NCI-H345 treated with DMSO at 0.1 percent for 48 hours (cell line): ENCODE measurements around the gene TPBGL.

ENCODE experiments used
- DNase-seq: peaks from one replicate; lab custom pipeline; 2025; ENCODE audit not compliant: unreplicated experiment; lab: John Stamatoyannopoulos, UW

The TPBGL gene, protein sequence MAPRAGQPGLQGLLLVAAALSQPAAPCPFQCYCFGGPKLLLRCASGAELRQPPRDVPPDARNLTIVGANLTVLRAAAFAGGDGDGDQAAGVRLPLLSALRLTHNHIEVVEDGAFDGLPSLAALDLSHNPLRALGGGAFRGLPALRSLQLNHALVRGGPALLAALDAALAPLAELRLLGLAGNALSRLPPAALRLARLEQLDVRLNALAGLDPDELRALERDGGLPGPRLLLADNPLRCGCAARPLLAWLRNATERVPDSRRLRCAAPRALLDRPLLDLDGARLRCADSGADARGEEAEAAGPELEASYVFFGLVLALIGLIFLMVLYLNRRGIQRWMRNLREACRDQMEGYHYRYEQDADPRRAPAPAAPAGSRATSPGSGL

DNA sequence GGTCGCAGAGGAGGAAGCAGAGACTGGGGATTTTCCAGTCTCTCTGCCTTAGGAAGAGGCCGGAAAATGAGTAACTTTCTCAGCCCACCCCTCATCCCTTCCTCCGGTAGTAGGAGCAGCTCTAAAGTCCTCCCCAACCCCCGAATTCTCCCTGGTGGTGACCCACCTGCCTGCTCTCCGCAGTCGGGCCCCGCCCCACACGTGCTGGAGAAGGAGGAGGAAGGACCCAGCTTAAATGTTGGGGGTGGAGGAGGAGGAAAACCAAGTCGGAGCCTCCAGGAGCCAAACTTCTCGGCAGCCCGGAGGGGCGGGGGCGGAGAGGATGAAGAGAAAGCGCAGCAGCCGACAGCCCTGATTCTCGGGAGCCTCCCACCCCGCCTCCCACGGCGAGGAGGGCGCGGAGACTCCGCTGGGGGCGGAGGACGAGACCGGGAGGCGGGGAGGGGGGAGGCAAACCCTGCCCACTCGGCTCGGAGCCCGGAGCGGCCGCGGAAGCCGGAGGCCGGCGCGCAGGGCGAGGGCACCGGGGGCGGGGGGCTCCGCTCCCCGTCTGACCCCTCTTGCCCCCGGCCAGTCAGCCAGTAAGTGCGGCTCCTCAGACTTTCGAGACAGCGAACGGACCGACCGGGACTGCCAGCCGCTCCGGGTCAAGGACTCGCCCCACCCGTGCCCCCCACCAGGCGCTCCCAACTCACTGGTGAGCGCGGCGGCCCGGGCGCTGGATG, at the start of gene TPBGL:
TSS of gene TPBGL (plus strand) at position 464 of the 725 bp plus-strand sequence. CDS start 276 bp downstream, outside the sequence.
- DNase-seq, result no peak

DNA sequence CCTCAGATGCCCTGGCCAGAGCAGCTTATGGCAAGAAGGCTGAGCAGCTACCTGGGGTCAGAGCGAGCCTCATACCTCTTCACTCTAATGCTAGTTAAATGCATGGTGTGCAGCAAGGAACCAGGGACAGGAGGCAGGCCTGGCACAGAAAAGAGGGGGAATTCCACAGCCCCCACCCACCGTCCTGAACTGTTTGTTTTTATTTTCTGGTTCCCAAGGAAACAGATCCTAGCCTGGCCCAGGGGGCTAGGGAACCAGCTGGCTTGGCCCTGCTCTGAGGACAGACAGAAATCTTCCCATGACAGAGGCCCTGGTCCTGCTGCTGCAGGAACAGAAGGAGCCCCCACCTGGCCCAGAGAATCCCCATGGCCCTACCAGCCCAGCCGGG, 49.2 kb upstream of the TPBGL start:
- DNase-seq, result no peak

DNA sequence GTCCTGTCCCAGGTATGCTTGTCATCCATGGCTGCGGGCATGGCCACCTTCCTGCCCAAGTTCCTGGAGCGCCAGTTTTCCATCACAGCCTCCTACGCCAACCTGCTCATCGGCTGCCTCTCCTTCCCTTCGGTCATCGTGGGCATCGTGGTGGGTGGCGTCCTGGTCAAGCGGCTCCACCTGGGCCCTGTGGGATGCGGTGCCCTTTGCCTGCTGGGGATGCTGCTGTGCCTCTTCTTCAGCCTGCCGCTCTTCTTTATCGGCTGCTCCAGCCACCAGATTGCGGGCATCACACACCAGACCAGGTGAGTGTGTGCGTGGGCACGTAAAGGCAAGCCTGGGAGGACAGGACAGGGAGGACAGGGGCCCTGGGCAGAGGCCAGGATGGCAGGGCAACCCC, 47.3 kb upstream of the TPBGL start:
- DNase-seq, result no peak

DNA sequence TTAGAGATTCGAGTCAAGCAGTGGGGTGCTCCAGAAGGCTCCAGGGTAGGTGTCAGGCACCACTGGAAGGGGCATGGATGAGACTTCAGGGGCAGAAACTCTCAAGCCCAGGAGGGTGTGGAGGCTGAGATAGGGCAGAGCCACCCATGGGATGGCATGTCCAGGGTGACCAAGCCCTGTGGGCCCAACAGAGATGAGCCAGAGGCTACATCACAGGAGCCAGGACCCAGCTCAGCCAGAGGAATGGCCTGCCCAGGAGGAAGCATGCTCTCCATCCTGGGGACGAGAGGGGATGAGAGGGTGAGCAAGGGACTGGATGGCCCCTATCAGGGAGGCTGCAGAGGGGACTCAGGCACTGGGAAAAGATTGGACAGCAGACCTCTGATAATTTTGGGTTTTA, 46.9 kb upstream of the TPBGL start:
- no peak for DNase-seq

DNA sequence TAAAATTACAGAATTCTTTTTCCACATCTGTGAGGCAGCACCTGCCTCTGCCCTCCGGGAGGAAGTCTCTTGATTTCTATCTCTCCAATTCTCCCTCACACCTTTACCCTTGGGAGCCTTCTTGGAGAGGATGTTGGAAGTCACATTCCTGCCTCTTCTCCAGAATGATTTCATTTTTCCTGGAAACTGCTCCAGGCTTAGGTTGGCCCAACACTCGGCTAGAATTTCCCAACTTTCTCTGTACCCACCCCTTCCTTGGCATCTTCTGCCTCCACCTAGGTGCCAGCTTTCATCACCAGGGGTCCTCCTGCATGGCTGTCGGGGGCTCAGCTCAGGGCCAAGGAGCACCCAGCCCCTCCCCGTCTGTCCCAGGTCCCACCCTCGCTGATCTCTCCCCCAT, 46.4 kb upstream of the TPBGL start:
- DNase-seq, result no peak

DNA sequence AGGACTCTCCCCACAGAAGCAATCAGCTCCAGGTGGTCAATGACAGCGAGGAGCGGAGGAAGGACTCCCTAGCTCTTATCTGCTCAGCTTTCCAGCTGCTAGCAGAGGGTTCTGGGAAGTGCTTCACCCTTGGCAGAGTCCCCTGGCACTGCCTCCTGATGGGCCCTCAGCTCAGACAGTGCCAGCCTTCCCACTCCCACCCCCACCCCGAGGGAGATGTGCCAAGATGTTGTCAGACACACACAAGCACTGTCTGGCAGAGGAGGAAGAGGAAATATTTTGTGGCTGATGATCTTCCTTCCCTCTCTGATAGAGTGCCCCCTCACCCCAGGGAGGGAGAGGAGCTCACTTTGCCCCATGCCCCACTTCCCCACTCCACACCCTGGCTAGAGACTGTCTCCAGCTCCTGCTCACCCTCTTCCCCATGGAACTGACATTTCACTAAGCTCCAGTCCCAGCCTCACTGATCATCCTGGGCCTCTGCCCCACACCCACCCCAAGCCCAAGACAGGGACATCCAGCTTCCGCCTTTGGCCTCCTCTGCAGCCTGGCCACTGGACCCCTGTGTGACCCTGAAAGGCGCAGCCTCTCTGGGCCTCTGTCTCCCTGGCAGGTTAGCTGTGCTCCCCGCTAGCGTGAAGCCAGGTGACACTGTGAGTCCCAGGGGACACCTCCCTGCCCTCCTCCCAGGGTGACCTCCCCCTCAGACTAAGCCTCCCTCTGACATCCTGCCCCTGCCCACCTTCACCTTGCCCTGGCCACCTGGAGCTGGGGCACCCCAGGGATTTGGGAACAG, 45.2 kb upstream of the TPBGL start:
- DNase-seq, result no peak

DNA sequence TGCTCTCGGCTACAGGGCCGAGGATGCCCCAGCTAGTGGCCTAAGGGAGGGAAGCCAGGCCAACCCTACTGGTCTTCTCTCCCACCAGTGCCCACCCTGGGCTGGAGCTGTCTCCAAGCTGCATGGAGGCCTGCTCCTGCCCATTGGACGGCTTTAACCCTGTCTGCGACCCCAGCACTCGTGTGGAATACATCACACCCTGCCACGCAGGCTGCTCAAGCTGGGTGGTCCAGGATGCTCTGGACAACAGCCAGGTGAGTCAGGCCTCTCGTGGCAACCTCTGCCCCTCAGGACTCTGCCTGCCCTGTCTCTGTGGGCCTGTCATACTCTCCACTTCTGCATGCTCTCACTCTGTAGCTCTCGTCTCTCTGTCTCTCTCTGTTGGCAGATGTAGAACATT, 44.1 kb upstream of the TPBGL start:
- no peak for DNase-seq

DNA sequence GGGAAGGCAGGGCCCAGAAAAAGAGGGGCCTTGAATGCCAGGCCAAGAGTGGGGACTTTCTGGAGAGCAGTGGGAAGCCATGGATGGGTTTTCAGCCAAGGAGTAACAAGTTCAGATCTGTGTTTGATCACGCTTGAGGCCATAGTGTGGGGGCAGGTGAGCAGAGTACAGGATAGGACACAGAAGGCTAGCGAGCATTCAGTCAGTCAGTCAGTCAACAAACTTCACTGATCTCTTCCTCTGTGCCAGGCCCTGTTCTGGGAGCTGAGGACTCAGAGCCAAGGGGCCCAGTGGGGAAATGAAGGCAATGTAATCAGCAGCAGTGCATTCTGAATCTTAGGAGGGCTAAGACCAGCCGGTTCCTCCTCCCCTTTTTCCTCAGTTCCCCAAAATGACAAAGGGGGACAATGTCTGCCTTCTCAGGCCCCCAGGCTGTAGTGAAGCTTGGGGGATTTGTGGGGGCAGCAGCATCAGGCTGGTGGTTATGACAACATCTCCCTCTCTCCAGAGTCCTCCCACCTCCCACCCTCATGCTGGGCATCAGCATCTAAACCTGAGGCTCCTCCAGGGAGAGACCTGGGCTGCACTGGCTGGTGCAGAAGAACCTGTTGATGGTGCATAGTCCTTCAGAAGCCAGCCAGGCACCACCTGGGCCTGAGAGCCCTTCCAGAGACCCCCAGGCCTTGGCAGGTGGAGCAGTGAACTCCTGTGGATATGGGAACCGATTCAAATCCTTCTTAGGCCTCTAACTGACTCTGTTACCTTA, 42.9 kb upstream of the TPBGL start:
- no peak for DNase-seq

DNA sequence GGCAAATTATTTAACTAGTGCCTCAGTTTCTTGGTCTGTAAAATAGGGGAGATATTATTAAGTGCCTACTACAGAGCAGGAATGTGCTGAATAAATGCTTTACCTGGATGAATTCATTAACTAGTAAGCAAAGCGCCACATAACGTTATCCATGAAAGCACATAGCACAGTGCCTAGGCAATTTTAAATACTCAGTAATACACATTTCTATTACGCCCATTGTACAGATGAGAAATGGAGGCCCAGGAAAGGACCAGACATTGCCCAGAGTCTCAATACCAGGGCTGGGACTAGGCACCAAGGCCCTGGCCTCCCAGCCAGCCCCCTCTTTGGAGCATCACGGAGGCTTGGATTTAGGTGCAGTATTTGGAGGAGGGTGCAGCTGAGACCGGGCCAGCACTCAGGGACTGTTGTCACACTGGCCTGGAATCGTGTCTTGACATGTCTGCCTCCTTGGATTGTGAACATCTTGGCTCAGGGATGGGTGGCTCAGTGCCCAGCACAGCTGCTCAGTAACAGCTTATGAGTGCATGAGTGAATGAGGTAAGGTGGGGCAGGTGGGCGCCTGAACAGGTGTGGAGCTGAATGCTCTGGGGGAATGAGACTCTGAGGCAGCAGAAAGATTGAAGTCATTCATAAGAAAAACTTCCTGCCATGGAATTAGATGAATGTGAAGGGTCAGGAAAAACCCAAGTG, 42.1 kb upstream of the TPBGL start:
- peak; percentile 20 for DNase-seq

DNA sequence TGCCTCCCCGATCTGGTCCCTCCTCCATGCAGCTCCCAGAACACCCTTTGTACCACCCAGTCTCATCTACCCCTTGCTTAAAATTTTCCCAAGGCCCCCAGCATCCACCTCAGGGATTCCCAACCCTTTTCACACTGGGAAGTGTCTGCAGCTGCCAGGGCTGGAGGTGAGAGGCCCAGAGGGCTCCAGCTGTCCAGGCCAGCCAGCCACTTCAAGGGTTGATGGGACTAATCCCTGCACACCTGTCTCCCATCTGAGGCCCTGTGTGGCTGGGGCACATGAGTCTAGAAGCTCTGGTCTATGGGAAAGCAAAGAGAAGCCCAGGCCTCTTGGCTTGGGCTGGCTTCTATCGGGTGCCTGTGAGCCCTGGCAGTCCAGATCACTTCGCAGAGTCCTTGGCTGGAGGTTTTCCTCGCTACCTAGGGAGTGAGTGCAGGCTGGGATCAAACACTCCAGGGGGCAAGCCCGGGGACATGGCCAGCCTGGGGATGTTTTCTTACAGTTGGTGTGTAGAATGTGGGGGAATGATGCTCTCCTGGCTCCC, 41.1 kb upstream of the TPBGL start:
- DNase-seq, result no peak

DNA sequence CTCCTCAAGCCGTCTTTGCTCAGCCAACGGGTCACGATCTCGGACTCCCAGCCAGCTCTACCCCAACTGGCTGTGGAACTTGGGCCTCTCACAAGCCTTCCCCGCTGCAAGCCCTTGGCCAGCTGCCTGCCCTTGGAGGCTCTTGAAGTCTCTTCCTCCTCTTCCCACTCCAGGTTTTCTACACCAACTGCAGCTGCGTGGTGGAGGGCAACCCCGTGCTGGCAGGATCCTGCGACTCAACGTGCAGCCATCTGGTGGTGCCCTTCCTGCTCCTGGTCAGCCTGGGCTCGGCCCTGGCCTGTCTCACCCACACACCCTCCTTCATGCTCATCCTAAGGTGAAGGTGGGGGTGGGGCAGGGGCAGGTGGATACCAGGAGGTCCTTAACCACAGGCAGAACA, 40.5 kb upstream of the TPBGL start:
- no peak for DNase-seq

DNA sequence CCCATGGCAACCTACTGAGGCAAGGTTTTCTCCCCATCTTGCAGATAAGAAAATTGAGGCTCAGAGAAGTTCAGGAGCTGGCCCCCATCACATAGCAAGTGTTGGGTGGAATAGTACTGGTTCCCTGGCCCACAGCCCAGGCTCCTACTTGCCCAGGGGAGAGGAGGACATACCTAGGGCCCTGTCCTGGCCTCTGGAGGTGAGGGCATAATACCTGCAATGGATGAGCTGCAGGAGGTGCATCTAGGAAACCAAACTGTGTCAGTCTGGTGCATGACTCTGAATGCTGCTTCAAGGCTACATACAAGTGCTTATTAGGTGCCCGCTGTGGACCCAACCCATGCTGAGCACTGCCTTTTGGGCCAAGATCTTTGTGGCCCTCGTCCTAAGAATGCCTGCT, 40.0 kb upstream of the TPBGL start:
- DNase-seq, result no peak

DNA sequence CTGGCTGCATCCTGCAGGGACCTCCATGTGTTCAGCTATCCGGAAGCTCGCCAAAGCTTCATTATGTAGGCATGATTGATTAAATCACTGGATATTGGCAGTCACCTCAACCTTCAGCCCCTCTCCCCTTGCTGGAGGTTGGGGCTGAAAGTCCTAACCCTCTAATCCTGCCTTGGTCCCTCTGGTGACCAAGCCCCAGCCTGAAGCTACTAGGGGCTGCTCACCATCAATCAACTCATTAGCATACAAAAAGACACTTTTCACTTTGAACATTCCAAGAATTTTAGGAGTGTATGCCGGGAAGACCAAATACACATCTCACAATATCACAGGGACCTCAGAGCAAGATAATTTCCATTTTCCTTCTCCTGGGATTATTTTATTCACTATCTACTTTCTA, 38.8 kb upstream of the TPBGL start:
- no peak for DNase-seq

DNA sequence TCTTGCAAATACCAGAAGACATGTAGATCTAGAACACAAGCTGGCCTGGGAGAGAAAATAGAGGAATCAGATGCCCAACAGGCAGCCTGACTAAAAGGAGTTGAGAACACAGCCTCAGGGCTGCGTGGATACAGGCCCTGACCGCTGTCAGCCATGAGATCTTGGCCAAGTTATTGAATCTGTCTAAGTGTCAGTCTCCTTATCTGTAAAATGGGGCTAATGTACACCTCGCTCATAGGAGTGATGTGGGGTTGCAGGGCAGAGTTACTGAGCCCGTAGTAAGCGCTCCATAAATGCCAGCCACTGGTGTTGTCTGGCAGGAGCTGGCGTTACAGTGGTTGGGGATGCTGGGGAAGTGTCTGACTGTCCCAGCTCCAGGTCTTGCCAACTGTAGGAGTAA, 38.4 kb upstream of the TPBGL start:
- DNase-seq, result no peak

DNA sequence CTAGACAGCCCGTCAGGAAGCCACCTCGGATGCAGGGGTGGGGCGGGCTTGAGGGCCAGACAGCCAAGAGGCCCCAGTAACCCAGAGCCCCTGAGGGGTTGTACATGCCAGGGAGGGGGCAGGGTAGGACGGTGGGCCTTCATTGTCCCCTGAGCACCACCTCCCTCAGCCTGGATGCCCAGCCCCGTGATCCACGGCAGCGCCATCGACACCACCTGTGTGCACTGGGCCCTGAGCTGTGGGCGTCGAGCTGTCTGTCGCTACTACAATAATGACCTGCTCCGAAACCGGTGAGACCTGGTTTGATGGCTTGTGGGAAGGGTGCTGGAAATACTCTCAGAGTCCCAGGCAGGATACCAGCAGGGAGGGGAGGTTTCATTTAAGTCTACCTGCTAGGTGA, 37.4 kb upstream of the TPBGL start:
- no peak for DNase-seq

DNA sequence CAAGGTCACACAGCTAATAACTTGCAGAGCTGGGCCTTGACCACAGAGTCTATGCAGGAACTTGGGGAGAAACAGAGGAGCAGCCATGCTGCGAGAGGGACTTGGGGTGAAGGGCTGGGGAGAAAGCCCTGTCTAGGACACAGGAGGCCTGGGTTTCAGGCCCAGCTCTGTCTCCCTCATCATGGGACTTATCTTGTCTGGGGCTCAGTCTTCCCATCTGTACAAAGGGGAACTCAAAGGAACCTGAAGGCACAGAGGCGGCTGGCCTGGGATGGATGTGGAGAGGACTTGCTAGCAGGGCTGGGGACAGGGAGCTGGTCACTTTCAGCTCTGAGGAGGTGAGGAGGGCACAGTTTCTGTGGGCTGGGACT, 36.9 kb upstream of the TPBGL start:
- DNase-seq, result no peak

DNA sequence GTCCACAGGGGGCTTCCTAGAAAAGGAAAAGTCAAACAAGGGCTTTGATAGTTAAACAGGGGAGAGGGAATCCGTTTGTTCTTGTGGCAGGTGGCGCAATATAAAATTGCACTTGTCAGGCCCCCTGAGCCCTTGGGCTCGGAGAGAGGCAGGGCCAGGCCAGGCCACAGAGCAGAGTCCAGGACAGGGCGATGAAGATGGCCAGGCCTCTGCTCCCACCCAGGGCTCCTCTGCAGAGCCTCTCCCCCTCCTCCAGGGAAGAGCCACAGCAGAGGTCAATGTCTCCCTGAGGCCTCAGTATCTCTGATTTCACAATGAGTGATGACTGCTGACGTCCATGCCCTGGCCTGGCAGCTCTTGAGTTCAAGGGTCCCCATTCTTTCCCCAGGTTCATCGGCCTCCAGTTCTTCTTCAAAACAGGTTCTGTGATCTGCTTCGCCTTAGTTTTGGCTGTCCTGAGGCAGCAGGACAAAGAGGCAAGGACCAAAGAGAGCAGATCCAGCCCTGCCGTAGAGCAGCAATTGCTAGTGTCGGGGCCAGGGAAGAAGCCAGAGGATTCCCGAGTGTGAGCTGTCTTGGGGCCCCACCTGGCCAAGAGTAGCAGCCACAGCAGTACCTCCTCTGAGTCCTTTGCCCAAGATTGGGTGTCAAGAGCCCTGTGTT, 36.4 kb upstream of the TPBGL start:
- DNase-seq, result no peak

DNA sequence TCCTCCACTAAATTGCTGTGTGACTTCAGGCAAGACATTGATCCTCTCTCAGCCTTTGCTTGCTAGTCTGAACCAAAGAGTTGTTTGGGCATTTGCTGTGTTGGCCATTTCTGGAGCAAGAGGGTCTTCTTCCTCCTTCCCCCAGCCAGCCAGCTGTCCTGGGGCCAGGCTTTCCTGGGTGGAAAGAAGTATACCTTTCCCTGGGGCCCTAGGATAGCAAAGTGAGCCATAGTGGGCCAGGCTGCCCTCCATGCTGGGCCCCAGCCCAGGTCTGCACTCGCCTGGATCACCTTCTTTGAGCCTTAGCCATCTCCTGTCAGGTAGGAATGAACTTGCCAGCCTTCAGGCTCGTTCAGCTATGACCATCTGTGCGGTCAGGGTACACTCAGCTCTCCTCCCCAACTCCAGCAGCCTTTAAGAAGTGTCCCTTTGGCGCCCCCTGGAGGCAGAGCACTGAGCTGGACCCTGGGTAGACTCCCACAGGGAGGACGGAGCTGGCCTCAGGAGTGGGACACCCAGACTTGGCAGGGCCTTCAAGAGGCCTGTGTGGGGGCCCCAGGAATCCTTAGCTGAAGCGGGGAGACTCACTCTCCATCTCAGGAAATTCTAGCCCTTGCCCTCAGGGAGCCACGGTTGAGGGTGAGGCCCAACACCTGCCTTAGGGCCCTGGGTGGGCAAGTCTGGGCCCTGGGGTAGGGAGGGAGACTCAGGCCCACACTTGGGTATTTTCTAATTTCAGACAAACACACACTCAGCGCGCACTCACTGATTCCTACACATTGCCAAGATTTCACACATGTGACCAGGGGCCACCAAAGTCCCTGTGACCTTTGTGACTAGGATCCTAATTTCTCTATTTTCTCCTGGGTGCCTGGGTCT, 35.6 kb upstream of the TPBGL start:
- peak; percentile 38 for DNase-seq

DNA sequence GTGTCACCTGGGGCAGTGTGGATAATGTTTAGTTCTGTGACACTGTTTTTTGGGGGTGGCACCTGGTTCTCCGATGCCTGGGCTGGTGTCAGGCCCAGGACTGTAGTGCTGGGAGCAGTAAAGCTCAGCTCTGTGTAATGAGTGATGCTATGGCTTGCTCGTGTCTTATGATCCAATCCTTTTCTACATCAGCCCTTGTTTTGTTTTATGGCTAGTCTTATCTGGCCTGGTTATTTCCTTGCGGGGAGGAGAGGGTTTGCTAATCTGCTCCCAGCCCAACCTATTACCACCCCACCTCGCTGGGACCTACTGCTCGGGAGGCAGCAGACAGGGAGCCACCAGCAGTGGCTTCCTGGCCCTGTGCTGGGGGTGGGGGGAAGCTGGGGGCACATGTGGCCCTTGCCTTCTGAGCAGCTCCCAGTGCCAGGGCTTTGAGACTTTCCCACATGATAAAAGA, 35.0 kb upstream of the TPBGL start:
- no peak for DNase-seq
